Medulla oblongata (tissue), 1 donor: Measurements from ENCODE around the gene NIN.

Experiments
- DNase-seq: peaks from one replicate; pipeline ENCODE4 v3.0.0-alpha.2; 2015; ENCODE audit errors: extremely low spot score

Gene NIN

GRCh38 chr14:50763382-50764007, 67.5 kb downstream of the NIN start:
- DNase-seq, result no peak

GRCh38 chr14:50762931-50763300, 68.0 kb downstream of the NIN start:
- DNase-seq, result no peak

- no peak for DNase-seq
Observed at GRCh38 chr14:50762001-50762930, 68.7 kb downstream of the NIN start.

GRCh38 chr14:50759800-50760543, 71.0 kb downstream of the NIN start:
- DNase-seq, result no peak

DNA sequence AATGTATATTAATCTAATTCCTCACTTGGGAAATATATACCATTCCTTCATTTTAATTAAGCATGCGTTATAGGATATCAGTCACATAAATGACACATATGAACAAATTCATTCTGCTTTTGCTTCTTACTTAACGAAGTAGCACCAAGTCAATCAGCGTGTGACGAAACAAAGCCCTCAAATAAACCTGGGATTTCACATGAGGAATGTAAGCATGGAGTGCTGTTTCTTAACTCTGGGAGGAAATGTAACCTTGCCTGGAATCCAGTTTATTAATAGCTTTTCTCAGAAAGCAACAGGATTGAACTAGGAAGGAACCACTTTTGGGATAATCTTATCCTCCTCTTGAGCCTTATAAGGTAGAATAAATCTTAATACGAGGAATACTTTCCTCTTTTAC, 72.0 kb downstream of the NIN start:
- DNase-seq, result no peak

DNA sequence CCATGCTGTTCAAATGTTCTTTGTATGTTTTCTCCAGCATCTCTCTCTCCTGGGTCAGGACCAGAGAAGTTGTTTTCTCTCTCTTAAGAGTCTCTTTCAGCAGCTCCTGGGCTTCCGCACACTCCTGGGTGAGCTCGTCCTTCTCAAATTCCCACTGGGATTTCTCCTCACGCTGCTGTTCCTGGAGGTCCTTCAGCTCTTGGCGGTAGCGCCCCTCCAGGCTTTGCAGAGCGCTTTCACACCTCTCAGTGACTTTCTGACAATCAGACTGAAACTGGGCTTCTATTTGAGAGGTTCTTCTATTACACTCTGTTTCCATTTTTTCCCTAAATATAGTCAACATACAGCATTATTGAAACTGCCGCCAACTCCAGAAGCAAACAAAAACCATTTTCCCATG, 72.7 kb downstream of the NIN start:
- DNase-seq, result no peak

- no peak for DNase-seq
Observed at GRCh38 chr14:50757702-50758101, 73.3 kb downstream of the NIN start.

GRCh38 chr14:50756300-50756699, 74.7 kb downstream of the NIN start:
- DNase-seq, result no peak

GRCh38 chr14:50750323-50750722, 80.6 kb downstream of the NIN start:
- no peak for DNase-seq

- DNase-seq, result no peak
Observed at GRCh38 chr14:50745401-50746058, 85.4 kb downstream of the NIN start.

- no peak for DNase-seq
Observed at GRCh38 chr14:50744231-50744630, 86.7 kb downstream of the NIN start.

DNA sequence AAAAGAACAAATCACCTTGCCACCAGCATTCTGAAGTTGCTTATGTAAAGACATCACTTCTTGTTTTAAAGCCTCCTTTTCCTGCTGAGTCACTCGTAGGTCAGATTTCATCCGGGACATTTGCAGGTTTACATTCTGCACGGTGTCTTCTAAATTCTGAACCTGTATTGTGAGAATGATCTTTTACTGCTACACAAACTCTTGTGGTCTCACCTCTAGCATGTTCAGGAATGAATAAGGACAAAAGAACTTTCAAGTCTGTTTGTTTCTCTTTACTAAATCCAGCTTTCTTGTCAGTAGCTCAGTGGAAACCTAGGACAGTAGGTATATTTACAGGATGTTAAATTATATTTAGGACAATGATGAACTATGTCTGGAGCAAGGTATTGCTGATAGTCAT, 89.4 kb downstream of the NIN start:
- no peak for DNase-seq

DNA sequence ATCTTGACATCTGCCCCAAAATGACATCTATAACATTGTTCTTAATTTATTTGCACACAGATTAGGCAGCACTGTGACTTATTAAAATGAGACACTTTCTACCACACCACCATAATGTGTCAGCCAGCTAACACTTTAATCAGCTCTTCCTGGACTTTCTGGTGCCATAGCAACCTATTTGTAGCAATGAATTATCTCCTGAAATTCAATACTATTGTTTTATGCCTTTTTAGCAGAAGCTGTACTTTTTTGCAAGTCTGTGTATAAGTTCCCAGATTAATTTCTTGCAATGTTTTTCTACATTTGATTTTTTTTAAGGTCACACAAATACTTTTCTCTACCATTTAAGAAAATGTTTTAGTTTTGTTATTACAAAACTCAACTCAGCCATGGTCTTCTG, 90.1 kb downstream of the NIN start:
- no peak for DNase-seq

GRCh38 chr14:50739186-50739585, 91.8 kb downstream of the NIN start:
- DNase-seq, result no peak

GRCh38 chr14:50736932-50737419, 94.0 kb downstream of the NIN start:
- no peak for DNase-seq

- DNase-seq, result no peak
Observed at GRCh38 chr14:50734950-50735695, 95.8 kb downstream of the NIN start.

DNA sequence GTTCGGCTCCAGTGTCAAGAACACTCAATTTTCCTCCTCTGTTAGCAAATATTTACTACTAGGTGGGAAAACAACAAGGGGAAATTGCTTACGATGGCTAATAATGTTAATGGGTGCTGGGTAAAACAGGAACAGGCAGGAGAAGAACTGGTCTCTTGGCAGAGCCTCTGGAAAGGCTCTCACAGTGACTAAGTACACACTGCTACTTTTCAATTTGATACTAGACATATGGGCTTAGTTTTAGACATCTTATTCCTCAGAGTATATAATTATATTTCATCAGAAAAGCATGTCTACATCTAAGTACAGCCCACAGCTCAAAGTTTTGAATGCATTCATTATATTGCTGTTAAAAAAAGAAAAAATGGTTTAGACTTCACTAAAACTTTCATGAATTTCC, 97.5 kb downstream of the NIN start:
- no peak for DNase-seq

DNA sequence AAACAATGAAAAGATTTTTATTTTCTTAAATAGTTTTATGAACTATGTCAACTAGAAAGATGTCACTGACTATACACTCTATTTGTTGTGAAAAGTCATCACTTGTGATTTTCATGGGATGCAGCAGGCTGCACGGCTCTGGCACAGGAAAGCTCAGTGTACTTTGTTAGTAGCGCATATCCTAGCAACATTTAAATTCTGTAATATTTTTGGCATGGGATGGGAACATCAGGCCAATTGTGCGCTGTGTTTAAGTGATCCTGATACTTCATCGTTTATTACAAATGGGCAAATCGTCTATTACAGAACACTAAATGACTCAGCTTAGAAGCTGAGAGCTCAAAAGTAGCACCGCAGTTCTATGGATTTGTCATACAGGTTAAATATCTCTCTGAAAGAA, 102.1 kb downstream of the NIN start:
- DNase-seq, result no peak

DNA sequence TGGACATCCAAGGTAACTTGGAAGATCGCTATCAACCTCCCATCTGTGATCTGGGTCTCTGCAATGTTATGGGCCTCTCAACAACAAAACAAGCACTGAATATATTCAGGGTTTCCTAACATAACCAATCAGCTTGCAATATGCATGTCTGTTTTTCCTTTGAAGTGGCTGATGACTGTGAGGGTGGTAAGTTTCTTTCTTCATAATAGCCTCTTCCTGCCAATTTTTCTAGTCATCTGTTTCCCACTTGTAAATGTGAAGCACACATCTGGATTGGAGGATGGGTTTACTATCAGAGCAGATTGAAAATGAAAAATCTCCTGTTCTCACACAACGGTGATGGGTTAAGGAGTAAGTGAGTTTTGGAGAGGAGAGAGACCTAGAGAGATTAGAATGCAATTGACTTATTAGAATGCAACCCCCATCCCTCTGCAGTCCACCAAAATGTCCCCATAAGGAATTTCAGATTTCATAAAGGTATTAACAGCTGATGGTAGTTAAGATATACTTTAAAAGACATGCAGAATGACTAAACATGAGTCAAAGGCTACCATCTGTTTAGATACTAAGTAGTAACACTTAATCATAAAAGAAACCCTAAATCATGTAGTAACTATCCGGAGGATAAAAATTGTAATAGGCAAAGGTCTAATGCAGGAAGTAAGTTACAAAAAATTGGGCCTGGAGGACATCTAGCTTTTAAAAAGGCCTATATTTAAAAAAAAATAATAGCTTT, 104.4 kb downstream of the NIN start:
- no peak for DNase-seq

- DNase-seq, result no peak
Observed at GRCh38 chr14:50725761-50726160, 105.2 kb downstream of the NIN start.
